Measurements from ENCODE around the gene MRPL12. TPM values are rescaled to one million over a fixed set of nuclear protein-coding genes. Genes with fewer than 3 reads are reported as not detected.
A peak's percentile ranks its signal among the peaks of the same experiment; 100 is the strongest.

The MRPL12 gene
- total RNA-seq, 1 experiment from 2014 or later, result 108 TPM

DNA sequence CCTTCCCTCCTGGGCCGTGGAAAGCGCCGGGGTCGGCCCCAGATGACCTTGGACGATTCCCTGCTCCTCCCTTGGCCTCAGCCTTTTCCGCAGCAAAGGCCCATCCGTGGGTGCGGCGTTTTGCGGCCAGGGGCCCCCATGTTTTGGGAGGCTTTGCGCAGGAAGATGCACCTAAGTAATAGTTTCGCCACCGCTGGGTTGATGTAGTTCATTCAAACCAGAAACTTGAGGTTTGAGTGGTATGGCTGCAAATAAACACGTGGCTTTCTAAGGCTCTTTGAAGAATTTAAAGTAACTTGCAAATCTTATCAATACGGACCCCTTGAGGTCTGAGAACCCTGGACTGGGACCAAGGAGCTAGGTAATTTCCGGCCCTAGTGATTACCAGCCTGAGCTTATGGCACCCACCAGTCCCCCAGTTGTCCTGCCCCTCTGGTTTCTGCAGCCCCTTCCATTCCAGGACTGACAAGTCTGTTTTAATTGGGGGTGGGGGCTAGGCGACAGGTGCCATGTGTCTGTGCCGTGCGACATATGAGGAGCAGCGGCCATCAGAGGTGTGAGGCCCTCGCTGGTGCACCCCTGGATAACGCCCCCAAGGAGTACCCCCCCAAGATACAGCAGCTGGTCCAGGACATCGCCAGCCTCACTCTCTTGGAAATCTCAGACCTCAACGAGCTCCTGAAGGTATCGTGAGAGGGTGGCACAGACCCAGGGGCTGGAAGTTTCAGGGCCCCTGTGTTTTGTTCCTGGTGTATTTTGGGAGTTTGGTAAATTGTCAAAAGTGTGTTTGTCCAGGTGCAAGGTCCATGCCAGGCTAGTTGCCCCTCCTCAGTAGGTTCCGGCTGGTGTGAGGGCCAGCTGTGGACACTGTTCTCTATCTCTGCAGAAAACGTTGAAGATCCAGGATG, 834 bp downstream of the MRPL12 start:
- CTCF ChIA-PET, result no interaction called here
- Histone ChIP-seq H3K4me3 (ENCODE audit: low read length) (peak overlapping the region; percentile 75), H4K20me1 (ENCODE audit: low read length) (peaks cover 15% of the 10 kb centered on the region; the same call in 1 of the 2 replicates), H3F3A (ENCODE audit: low read length, unreplicated experiment) (peaks cover 3% of the 10 kb centered on the region), H3K27ac (ENCODE audit: low read length) (peak overlapping the region; percentile 74), H2AFZ (ENCODE audit: low read length) (peak overlapping the region; percentile 62; the same call in 1 of the 2 replicates), H3K36me3 (ENCODE audit: low read depth, low read length) (peaks cover 45% of the 10 kb centered on the region), H3K9ac (ENCODE audit: low read length) (peak overlapping the region; percentile 99), H3K27me3 (ENCODE audit: low read length) (no peaks in the 10 kb centered on the region), H3K4me1 (ENCODE audit: insufficient read depth, low read length) (peaks cover 22% of the 10 kb centered on the region), H3K4me2 (ENCODE audit: low read length) (peak overlapping the region; percentile 97), H3K79me2 (ENCODE audit: low read length) (peaks cover 74% of the 10 kb centered on the region), H3K9me3 (ENCODE audit: low read length) (no peaks in the 10 kb centered on the region), H3K9me2 (replicated peaks; ENCODE audit: low read length) (no peaks in the 10 kb centered on the region)
- no peak for ATAC-seq
- DNase-seq, result no peak
- TF ChIP-seq EZH2 (IDR thresholded peaks at IDR 0.05; ENCODE audit: low read length, unreplicated experiment), result no peak
- TF ChIP-seq, protein P1, sequence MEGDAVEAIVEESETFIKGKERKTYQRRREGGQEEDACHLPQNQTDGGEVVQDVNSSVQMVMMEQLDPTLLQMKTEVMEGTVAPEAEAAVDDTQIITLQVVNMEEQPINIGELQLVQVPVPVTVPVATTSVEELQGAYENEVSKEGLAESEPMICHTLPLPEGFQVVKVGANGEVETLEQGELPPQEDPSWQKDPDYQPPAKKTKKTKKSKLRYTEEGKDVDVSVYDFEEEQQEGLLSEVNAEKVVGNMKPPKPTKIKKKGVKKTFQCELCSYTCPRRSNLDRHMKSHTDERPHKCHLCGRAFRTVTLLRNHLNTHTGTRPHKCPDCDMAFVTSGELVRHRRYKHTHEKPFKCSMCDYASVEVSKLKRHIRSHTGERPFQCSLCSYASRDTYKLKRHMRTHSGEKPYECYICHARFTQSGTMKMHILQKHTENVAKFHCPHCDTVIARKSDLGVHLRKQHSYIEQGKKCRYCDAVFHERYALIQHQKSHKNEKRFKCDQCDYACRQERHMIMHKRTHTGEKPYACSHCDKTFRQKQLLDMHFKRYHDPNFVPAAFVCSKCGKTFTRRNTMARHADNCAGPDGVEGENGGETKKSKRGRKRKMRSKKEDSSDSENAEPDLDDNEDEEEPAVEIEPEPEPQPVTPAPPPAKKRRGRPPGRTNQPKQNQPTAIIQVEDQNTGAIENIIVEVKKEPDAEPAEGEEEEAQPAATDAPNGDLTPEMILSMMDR (conservative IDR thresholded peaks at IDR 0.05; ENCODE audit: low read depth, low read length), result no peak
- TF ChIP-seq EZH2phosphoT487 (IDR thresholded peaks at IDR 0.05; ENCODE audit: borderline replicate concordance, low read length), result no peak
- intact Hi-C loops (cut with micrococcal nuclease), result no loop called here
- BruUV-seq (replicated peaks), result TSS peak; percentile 42
- POLR2A ChIA-PET (ENCODE audit: unreplicated experiment), result interaction anchor here (0.8 to 1.0 kb wide), 3 partner anchors 9 to 325 kb away, joined by 3 to 10 read pairs (median 6); no protein-coding TSS in a partner anchor

GRCh38 chr17:81705518-81706231, 2.5 kb downstream of the MRPL12 start:
- peaks cover 61% of the 10 kb centered on the region for H3K79me2 ChIP-seq (ENCODE audit: low read length)
- no peak for DNase-seq

More at GRCh38 chr17:81705518-81706231, 2.5 kb downstream of the MRPL12 start:
- ChIA-PET CTCF (no interaction called here), POLR2A (ENCODE audit: unreplicated experiment) (no interaction called here)
- BruUV-seq (replicated peaks), result no TSS peak
- H3K9ac ChIP-seq (ENCODE audit: low read length), result no peak overlapping the region
- TF ChIP-seq, protein P1 (conservative IDR thresholded peaks at IDR 0.05; ENCODE audit: low read depth, low read length), result no peak
- no peak for TF ChIP-seq EZH2 (IDR thresholded peaks at IDR 0.05; ENCODE audit: low read length, unreplicated experiment)
- TF ChIP-seq EZH2phosphoT487 (IDR thresholded peaks at IDR 0.05; ENCODE audit: borderline replicate concordance, low read length), result no peak
- no peaks in the 10 kb centered on the region for H3K27me3 ChIP-seq (ENCODE audit: low read length)
- H4K20me1 ChIP-seq (ENCODE audit: low read length), result peaks cover 15% of the 10 kb centered on the region; the same call in 1 of the 2 replicates
- peaks cover 40% of the 10 kb centered on the region for H3K36me3 ChIP-seq (ENCODE audit: low read depth, low read length)
- peaks cover 30% of the 10 kb centered on the region for H3K4me1 ChIP-seq (ENCODE audit: insufficient read depth, low read length)
- no peak overlapping the region for H3K4me2 ChIP-seq (ENCODE audit: low read length)
- no peak for ATAC-seq
- H3K27ac ChIP-seq (ENCODE audit: low read length), result no peak overlapping the region
- H2AFZ ChIP-seq (ENCODE audit: low read length), result no peak overlapping the region
- H3K9me3 ChIP-seq (ENCODE audit: low read length), result no peaks in the 10 kb centered on the region
- H3K4me3 ChIP-seq (ENCODE audit: low read length), result no peak overlapping the region
- no peaks in the 10 kb centered on the region for H3F3A ChIP-seq (ENCODE audit: low read length, unreplicated experiment)
- intact Hi-C loops (cut with micrococcal nuclease), result no loop called here
- H3K9me2 ChIP-seq (replicated peaks; ENCODE audit: low read length), result no peaks in the 10 kb centered on the region

Measured in PC-3 (cell line).